Raji (cell line): ENCODE measurements around the gene BCKDHB.

Experiments used
- POLR2A ChIP-seq: IDR thresholded peaks from 2 replicates; pipeline ENCODE4 v1.6.1; 2011; ENCODE audit warnings: low read depth, low read length, control low read depth; ENCODE audit not compliant: insufficient read depth

The BCKDHB gene

GRCh38 chr6:80357081-80357480 lies 250.6 kb downstream of the BCKDHB start:
- no peak for TF ChIP-seq POLR2A

- TF ChIP-seq POLR2A = no peak
These were observed 251.2 kb downstream of the BCKDHB start for GRCh38 chr6:80357674-80358073.

GRCh38 chr6:80363501-80364122 lies 257.1 kb downstream of the BCKDHB start:
- TF ChIP-seq POLR2A = no peak

- TF ChIP-seq POLR2A = no peak
These were observed 257.7 kb downstream of the BCKDHB start for GRCh38 chr6:80364149-80364548.

GRCh38 chr6:80366051-80366450 lies 259.6 kb downstream of the BCKDHB start:
- TF ChIP-seq POLR2A = no peak

GRCh38 chr6:80366714-80367113 lies 260.2 kb downstream of the BCKDHB start:
- no peak for TF ChIP-seq POLR2A

GRCh38 chr6:80376411-80376810 lies 269.9 kb downstream of the BCKDHB start:
- no peak for TF ChIP-seq POLR2A

GRCh38 chr6:80380566-80380965 lies 274.1 kb downstream of the BCKDHB start:
- no peak for TF ChIP-seq POLR2A

GRCh38 chr6:80382811-80383210 lies 276.3 kb downstream of the BCKDHB start:
- no peak for TF ChIP-seq POLR2A

- TF ChIP-seq POLR2A = no peak
These were observed 282.0 kb downstream of the BCKDHB start for GRCh38 chr6:80388507-80388906.
